GM23338 (cell line): ENCODE data around the gene THSD4. TPM values are rescaled to one million over a fixed set of nuclear protein-coding genes. Genes with fewer than 3 reads are reported as not detected.

Experiments
- ATAC-seq: fragments of 200-7000 bp; cut with Tn5 transposase; 3 replicates; pipeline ENCODE4 v1.9.1; 2020
- DNase-seq: peaks from one replicate; pipeline ENCODE4 v3.0.0-alpha.2; 2015; ENCODE audit warnings: low spot score
- H2AFZ ChIP-seq: fragments of 200-600 bp; sonication (generic); 2 replicates; pipeline ENCODE4 v1.8.0; 2016; ENCODE audit warnings: antibody characterized with exemption, mild to moderate bottlenecking, moderate library complexity
- H3F3A ChIP-seq: fragments of 200-600 bp; sonication (generic); replicated peaks from 2 replicates; pipeline ENCODE4 v1.8.0; 2017; ENCODE audit warnings: antibody characterized with exemption, mixed run types, low read depth
- H3K27ac ChIP-seq: fragments of 200-600 bp; sonication (generic); 2 replicates; pipeline ENCODE4 v1.6.1; 2016; ENCODE audit warnings: low read depth
- H3K27me3 ChIP-seq: fragments of 200-600 bp; sonication (generic); 2 replicates; pipeline ENCODE4 v1.8.0; 2016; ENCODE audit warnings: mild to moderate bottlenecking, mixed run types, moderate library complexity; ENCODE audit not compliant: insufficient read depth
- H3K36me3 ChIP-seq: fragments of 200-600 bp; sonication (generic); 2 replicates; pipeline ENCODE4 v1.8.0; 2016; ENCODE audit warnings: mild to moderate bottlenecking; ENCODE audit not compliant: insufficient read depth
- H3K4me1 ChIP-seq: fragments of 200-600 bp; sonication (generic); 2 replicates; pipeline ENCODE4 v1.8.0; 2016; ENCODE audit warnings: mild to moderate bottlenecking, moderate library complexity; ENCODE audit not compliant: insufficient read depth
- H3K4me2 ChIP-seq: fragments of 200-600 bp; sonication (generic); 2 replicates; pipeline ENCODE4 v1.7.1; 2017; ENCODE audit warnings: mixed run types
- H3K4me3 ChIP-seq: fragments of 200-600 bp; sonication (generic); 2 replicates; pipeline ENCODE4 v1.6.1; 2016; ENCODE audit warnings: mixed run types
- H3K79me2 ChIP-seq: fragments of 200-600 bp; sonication (generic); replicated peaks from 2 replicates; pipeline ENCODE4 v1.8.0; 2017; ENCODE audit warnings: mild to moderate bottlenecking; ENCODE audit not compliant: insufficient read depth
- H3K9me2 ChIP-seq: fragments of 200-600 bp; sonication (generic); 2 replicates; pipeline ENCODE4 v1.8.0; 2017; ENCODE audit not compliant: insufficient read depth
- H4K20me1 ChIP-seq: fragments of 200-600 bp; sonication (generic); replicated peaks from 2 replicates; pipeline ENCODE4 v1.8.0; 2017; ENCODE audit warnings: mild to moderate bottlenecking; ENCODE audit not compliant: insufficient read depth
- H3K27ac Mint-ChIP-seq: 2 replicates; pipeline ENCODE4 v1.8.0; 2020; ENCODE audit warnings: inconsistent platforms, mild to moderate bottlenecking, moderate library complexity, mixed read lengths
- H3K27me3 Mint-ChIP-seq: 3 replicates; pipeline ENCODE4 v1.8.0; 2022; ENCODE audit warnings: low read depth, mild to moderate bottlenecking, moderate library complexity, mixed read lengths, inconsistent platforms; ENCODE audit not compliant: insufficient read depth, poor library complexity
- H3K36me3 Mint-ChIP-seq: 3 replicates; pipeline ENCODE4 v1.8.0; 2021; ENCODE audit warnings: low read depth, mild to moderate bottlenecking, inconsistent platforms, moderate library complexity, mixed read lengths
- H3K4me1 Mint-ChIP-seq: 3 replicates; pipeline ENCODE4 v1.8.0; 2020; ENCODE audit warnings: mild to moderate bottlenecking, inconsistent platforms, mixed read lengths
- H3K4me3 Mint-ChIP-seq: 3 replicates; pipeline ENCODE4 v1.8.0; 2021; ENCODE audit warnings: moderate library complexity, mild to moderate bottlenecking, inconsistent platforms, mixed read lengths
- H3K9me3 Mint-ChIP-seq: 3 replicates; pipeline ENCODE4 v1.8.0; 2020; ENCODE audit warnings: moderate library complexity, mild to moderate bottlenecking, inconsistent platforms, mixed read lengths
- CREB1 ChIP-seq: fragments of 250-450 bp; sonication (Bioruptor Pico); IDR thresholded peaks from 2 replicates; pipeline ENCODE4 v1.5.0; 2020; ENCODE audit warnings: low read depth, mild to moderate bottlenecking, moderate library complexity
- EZH2 ChIP-seq: fragments of 200-600 bp; sonication (generic); IDR thresholded peaks from one replicate; pipeline ENCODE4 v1.8.0; 2017; ENCODE audit warnings: antibody characterized with exemption, mild to moderate bottlenecking, low read depth; ENCODE audit not compliant: unreplicated experiment
- EZH2phosphoT487 ChIP-seq: fragments of 200-600 bp; sonication (generic); IDR thresholded peaks from one replicate; pipeline ENCODE4 v1.8.1; 2018; ENCODE audit warnings: antibody characterized with exemption; ENCODE audit not compliant: unreplicated experiment
- JUNB ChIP-seq: IDR thresholded peaks from one replicate; pipeline ENCODE4 v1.6.1; 2016; ENCODE audit warnings: antibody characterized with exemption; ENCODE audit not compliant: unreplicated experiment
- NANOG ChIP-seq: IDR thresholded peaks from 2 replicates; pipeline ENCODE4 v1.6.1; 2016; ENCODE audit warnings: antibody characterized with exemption, borderline replicate concordance
- POLR2AphosphoS5 ChIP-seq: IDR thresholded peaks from 2 replicates; pipeline ENCODE4 v1.6.1; 2016; ENCODE audit warnings: antibody characterized with exemption, low read depth
- ZNF114 ChIP-seq: fragments of 250-450 bp; sonication (Bioruptor Pico); IDR thresholded peaks from 2 replicates; pipeline ENCODE4 v1.5.0; 2020; ENCODE audit warnings: mild to moderate bottlenecking, moderate library complexity
- ZNF331 ChIP-seq: fragments of 250-450 bp; sonication (Bioruptor Pico); IDR thresholded peaks from 2 replicates; pipeline ENCODE4 v1.5.0; 2020; ENCODE audit warnings: low read depth, mild to moderate bottlenecking, moderate library complexity
- polyA plus RNA-seq: library from polyadenylated mRNA; unstranded; fragments of >200 nt; fragmentation: Nextera tagmentation; extraction: Ambion mirVana; gene quantifications from 2 replicates; pipeline ENCODE4 v1.2.1, GENCODE V29; 2016
- total RNA-seq: library from RNA; depleted of rRNA; stranded (reverse); fragments of >200 nt; shearing (Covaris generic); gene quantifications from 2 replicates; pipeline ENCODE4 v1.2.3, GENCODE V29; 2014
- TF ChIP-seq, protein P1 (sequence below): IDR thresholded peaks from one replicate; pipeline ENCODE4 v1.6.1; 2018; ENCODE audit warnings: antibody characterized with exemption; ENCODE audit not compliant: unreplicated experiment
- TF ChIP-seq, protein P2 (sequence below), 2 experiments: fragments of 200-600 bp in 1 of 2; sonication (generic) in 1 of 2; conservative IDR thresholded peaks; 2 replicates each; pipeline versions ENCODE4 v1.5.1 to v1.6.1; 2016 to 2017; ENCODE audit warnings: antibody characterized with exemption in 2 of 2, low read depth in 2 of 2, mild to moderate bottlenecking in 2 of 2, moderate library complexity in 1 of 2
- TF ChIP-seq, protein P3 (sequence below): fragments of 250-450 bp; sonication (Bioruptor Pico); IDR thresholded peaks from 2 replicates; pipeline ENCODE4 v1.5.0; 2020; ENCODE audit warnings: mild to moderate bottlenecking, moderate library complexity

Gene THSD4
- total and polyA plus RNA-seq, 2 experiments from 2014 or later = 2.0 to 7.4 TPM

GRCh38 chr15:71468715-71469114 is 353.4 kb downstream of the THSD4 start (continued):
- TF ChIP-seq, protein P1, sequence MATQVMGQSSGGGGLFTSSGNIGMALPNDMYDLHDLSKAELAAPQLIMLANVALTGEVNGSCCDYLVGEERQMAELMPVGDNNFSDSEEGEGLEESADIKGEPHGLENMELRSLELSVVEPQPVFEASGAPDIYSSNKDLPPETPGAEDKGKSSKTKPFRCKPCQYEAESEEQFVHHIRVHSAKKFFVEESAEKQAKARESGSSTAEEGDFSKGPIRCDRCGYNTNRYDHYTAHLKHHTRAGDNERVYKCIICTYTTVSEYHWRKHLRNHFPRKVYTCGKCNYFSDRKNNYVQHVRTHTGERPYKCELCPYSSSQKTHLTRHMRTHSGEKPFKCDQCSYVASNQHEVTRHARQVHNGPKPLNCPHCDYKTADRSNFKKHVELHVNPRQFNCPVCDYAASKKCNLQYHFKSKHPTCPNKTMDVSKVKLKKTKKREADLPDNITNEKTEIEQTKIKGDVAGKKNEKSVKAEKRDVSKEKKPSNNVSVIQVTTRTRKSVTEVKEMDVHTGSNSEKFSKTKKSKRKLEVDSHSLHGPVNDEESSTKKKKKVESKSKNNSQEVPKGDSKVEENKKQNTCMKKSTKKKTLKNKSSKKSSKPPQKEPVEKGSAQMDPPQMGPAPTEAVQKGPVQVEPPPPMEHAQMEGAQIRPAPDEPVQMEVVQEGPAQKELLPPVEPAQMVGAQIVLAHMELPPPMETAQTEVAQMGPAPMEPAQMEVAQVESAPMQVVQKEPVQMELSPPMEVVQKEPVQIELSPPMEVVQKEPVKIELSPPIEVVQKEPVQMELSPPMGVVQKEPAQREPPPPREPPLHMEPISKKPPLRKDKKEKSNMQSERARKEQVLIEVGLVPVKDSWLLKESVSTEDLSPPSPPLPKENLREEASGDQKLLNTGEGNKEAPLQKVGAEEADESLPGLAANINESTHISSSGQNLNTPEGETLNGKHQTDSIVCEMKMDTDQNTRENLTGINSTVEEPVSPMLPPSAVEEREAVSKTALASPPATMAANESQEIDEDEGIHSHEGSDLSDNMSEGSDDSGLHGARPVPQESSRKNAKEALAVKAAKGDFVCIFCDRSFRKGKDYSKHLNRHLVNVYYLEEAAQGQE = no peak
- no peak for TF ChIP-seq POLR2AphosphoS5
- no peak for TF ChIP-seq ZNF331 (CRISPR knock-in tag)
- TF ChIP-seq, protein P2, sequence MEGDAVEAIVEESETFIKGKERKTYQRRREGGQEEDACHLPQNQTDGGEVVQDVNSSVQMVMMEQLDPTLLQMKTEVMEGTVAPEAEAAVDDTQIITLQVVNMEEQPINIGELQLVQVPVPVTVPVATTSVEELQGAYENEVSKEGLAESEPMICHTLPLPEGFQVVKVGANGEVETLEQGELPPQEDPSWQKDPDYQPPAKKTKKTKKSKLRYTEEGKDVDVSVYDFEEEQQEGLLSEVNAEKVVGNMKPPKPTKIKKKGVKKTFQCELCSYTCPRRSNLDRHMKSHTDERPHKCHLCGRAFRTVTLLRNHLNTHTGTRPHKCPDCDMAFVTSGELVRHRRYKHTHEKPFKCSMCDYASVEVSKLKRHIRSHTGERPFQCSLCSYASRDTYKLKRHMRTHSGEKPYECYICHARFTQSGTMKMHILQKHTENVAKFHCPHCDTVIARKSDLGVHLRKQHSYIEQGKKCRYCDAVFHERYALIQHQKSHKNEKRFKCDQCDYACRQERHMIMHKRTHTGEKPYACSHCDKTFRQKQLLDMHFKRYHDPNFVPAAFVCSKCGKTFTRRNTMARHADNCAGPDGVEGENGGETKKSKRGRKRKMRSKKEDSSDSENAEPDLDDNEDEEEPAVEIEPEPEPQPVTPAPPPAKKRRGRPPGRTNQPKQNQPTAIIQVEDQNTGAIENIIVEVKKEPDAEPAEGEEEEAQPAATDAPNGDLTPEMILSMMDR (conservative IDR thresholded peaks at IDR 0.05; ENCODE audit: low read depth in 2 of 2) = no peak
- TF ChIP-seq CREB1 = no peak
- TF ChIP-seq EZH2 = no peak
- no peak for TF ChIP-seq EZH2phosphoT487
- TF ChIP-seq ZNF114 (CRISPR knock-in tag) = no peak
- TF ChIP-seq NANOG = no peak
- no peak for TF ChIP-seq JUNB

GRCh38 chr15:71469413-71469812 is 354.1 kb downstream of the THSD4 start:
- Histone ChIP-seq H3K79me2 (no peaks in the 10 kb centered on the region), H3K27ac (no peak overlapping the region), H4K20me1 (no peaks in the 10 kb centered on the region), H2AFZ (no peak overlapping the region), H3K27me3 (no peaks in the 10 kb centered on the region), H3K9me2 (peaks cover 13% of the 10 kb centered on the region; the same call in 1 of the 2 replicates), H3K36me3 (0 out of 2 replicates have a peak, but pooled peaks cover 3% of the 10 kb centered on the region), H3K4me1 (peaks cover 17% of the 10 kb centered on the region), H3K4me3 (no peak overlapping the region), H3F3A (no peaks in the 10 kb centered on the region), H3K4me2 (no peak overlapping the region)
- Mint-ChIP-seq H3K4me1 (peaks cover 26% of the 10 kb centered on the region), H3K36me3 (peaks cover 11% of the 10 kb centered on the region), H3K27ac (no peak overlapping the region), H3K9me3 (peaks cover 12% of the 10 kb centered on the region), H3K4me3 (no peak overlapping the region), H3K27me3 (peaks cover 2% of the 10 kb centered on the region)
- DNase-seq (peak; percentile 37), ATAC-seq (no peak)
- TF ChIP-seq EZH2phosphoT487 (no peak), POLR2AphosphoS5 (no peak), JUNB (no peak), ZNF331 (CRISPR knock-in tag) (no peak)
- TF ChIP-seq, protein P2 (conservative IDR thresholded peaks at IDR 0.05; ENCODE audit: low read depth in 2 of 2) = peak in 1 of 2 experiments; percentile 40; a peak in 3 of 4 replicates
- TF ChIP-seq, protein P3, sequence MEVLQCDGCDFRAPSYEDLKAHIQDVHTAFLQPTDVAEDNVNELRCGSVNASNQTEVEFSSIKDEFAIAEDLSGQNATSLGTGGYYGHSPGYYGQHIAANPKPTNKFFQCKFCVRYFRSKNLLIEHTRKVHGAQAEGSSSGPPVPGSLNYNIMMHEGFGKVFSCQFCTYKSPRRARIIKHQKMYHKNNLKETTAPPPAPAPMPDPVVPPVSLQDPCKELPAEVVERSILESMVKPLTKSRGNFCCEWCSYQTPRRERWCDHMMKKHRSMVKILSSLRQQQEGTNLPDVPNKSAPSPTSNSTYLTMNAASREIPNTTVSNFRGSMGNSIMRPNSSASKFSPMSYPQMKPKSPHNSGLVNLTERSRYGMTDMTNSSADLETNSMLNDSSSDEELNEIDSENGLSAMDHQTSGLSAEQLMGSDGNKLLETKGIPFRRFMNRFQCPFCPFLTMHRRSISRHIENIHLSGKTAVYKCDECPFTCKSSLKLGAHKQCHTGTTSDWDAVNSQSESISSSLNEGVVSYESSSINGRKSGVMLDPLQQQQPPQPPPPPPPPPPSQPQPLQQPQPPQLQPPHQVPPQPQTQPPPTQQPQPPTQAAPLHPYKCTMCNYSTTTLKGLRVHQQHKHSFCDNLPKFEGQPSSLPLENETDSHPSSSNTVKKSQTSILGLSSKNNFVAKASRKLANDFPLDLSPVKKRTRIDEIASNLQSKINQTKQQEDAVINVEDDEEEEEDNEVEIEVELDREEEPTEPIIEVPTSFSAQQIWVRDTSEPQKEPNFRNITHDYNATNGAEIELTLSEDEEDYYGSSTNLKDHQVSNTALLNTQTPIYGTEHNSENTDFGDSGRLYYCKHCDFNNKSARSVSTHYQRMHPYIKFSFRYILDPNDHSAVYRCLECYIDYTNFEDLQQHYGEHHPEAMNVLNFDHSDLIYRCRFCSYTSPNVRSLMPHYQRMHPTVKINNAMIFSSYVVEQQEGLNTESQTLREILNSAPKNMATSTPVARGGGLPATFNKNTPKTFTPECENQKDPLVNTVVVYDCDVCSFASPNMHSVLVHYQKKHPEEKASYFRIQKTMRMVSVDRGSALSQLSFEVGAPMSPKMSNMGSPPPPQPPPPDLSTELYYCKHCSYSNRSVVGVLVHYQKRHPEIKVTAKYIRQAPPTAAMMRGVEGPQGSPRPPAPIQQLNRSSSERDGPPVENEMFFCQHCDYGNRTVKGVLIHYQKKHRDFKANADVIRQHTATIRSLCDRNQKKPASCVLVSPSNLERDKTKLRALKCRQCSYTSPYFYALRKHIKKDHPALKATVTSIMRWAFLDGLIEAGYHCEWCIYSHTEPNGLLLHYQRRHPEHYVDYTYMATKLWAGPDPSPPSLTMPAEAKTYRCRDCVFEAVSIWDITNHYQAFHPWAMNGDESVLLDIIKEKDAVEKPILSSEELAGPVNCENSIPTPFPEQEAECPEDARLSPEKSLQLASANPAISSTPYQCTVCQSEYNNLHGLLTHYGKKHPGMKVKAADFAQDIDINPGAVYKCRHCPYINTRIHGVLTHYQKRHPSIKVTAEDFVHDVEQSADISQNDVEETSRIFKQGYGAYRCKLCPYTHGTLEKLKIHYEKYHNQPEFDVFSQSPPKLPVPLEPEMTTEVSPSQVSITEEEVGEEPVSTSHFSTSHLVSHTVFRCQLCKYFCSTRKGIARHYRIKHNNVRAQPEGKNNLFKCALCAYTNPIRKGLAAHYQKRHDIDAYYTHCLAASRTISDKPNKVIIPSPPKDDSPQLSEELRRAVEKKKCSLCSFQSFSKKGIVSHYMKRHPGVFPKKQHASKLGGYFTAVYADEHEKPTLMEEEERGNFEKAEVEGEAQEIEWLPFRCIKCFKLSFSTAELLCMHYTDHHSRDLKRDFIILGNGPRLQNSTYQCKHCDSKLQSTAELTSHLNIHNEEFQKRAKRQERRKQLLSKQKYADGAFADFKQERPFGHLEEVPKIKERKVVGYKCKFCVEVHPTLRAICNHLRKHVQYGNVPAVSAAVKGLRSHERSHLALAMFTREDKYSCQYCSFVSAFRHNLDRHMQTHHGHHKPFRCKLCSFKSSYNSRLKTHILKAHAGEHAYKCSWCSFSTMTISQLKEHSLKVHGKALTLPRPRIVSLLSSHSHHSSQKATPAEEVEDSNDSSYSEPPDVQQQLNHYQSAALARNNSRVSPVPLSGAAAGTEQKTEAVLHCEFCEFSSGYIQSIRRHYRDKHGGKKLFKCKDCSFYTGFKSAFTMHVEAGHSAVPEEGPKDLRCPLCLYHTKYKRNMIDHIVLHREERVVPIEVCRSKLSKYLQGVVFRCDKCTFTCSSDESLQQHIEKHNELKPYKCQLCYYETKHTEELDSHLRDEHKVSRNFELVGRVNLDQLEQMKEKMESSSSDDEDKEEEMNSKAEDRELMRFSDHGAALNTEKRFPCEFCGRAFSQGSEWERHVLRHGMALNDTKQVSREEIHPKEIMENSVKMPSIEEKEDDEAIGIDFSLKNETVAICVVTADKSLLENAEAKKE = no peak
